CD4-positive, alpha-beta memory T cell (primary cell): ENCODE data around the gene PARD3B. TPM values are rescaled to one million over a fixed set of nuclear protein-coding genes. Genes with fewer than 3 reads are reported as not detected.

Experiments used
- CTCF ChIA-PET: fragments of 350-600 bp; sonication (Branson Sonifier 250); formaldehyde crosslinking; loops from one replicate; lab custom pipeline; 2021; ENCODE audit warnings: inconsistent platforms; ENCODE audit not compliant: partially characterized antibody; lab: Charles Lee
- POLR2A ChIA-PET: fragments of 350-600 bp; sonication (Branson Sonifier 250); formaldehyde crosslinking; loops from one replicate; lab custom pipeline; 2021; ENCODE audit not compliant: partially characterized antibody; lab: Charles Lee
- DNase-seq, 5 donors: peaks; one replicate each; pipeline versions ENCODE4 v3.0.0 to v3.0.0-alpha.2; 2020 to 2022; ENCODE audit warnings: mixed read lengths in 1 of 5
- H3K27ac ChIP-seq: one replicate; pipeline ENCODE4 v1.7.0; 2013; ENCODE audit warnings: low read depth, low read length
- H3K27me3 ChIP-seq: 2 replicates; pipeline ENCODE4 v1.7.0; 2013; ENCODE audit warnings: mild to moderate bottlenecking, low read length, moderate library complexity; ENCODE audit not compliant: insufficient read depth
- H3K36me3 ChIP-seq: 2 replicates; pipeline ENCODE4 v1.7.0; 2013; ENCODE audit warnings: mild to moderate bottlenecking, low read length, moderate library complexity; ENCODE audit not compliant: insufficient read depth
- H3K4me1 ChIP-seq: 2 replicates; pipeline ENCODE4 v1.7.0; 2013; ENCODE audit warnings: mild to moderate bottlenecking, low read length, moderate library complexity; ENCODE audit not compliant: insufficient read depth
- H3K4me3 ChIP-seq, 2 donors: one replicate each; pipeline ENCODE4 v1.7.0; 2013; ENCODE audit warnings: low read length in 2 of 2, mild to moderate bottlenecking in 1 of 2
- H3K9me3 ChIP-seq, 2 donors: one replicate each; pipeline ENCODE4 v1.7.0; 2013; ENCODE audit warnings: low read length in 2 of 2, control low read depth in 1 of 2; ENCODE audit not compliant: control insufficient read depth in 1 of 2
- H3K27ac Mint-ChIP-seq, 7 donors: one replicate each; pipeline ENCODE4 v1.8.0; 2020 to 2021; ENCODE audit warnings: mixed read lengths in 7 of 7, mild to moderate bottlenecking in 6 of 7, inconsistent platforms in 3 of 7, moderate library complexity in 3 of 7
- H3K27me3 Mint-ChIP-seq, 2 donors: one replicate each; pipeline ENCODE4 v1.8.0; 2020 to 2021; ENCODE audit warnings: mixed read lengths in 2 of 2
- H3K36me3 Mint-ChIP-seq, 2 donors: one replicate each; pipeline ENCODE4 v1.8.0; 2020 to 2021; ENCODE audit warnings: mixed read lengths in 2 of 2, inconsistent platforms in 1 of 2, mild to moderate bottlenecking in 1 of 2
- H3K4me1 Mint-ChIP-seq, 4 donors: one replicate each; pipeline ENCODE4 v1.8.0; 2020 to 2021; ENCODE audit warnings: mixed read lengths in 4 of 4, mild to moderate bottlenecking in 1 of 4
- H3K4me3 Mint-ChIP-seq, 8 donors: one replicate each; pipeline ENCODE4 v1.8.0; 2020 to 2021; ENCODE audit warnings: mixed read lengths in 8 of 8, mild to moderate bottlenecking in 7 of 8, moderate library complexity in 6 of 8, inconsistent platforms in 3 of 8
- H3K9me3 Mint-ChIP-seq, 8 donors: one replicate each; pipeline ENCODE4 v1.8.0; 2020 to 2021; ENCODE audit warnings: mixed read lengths in 8 of 8, mild to moderate bottlenecking in 5 of 8, inconsistent platforms in 3 of 8, moderate library complexity in 1 of 8
- intact Hi-C: fragments of 100-400 bp; cut with micrococcal nuclease; formaldehyde crosslinking; loops from one replicate; pipeline ENCODE4 v1.15.1; 2023
- polyA plus RNA-seq, 2 donors: library from polyadenylated mRNA; unstranded; fragments of 300-500 nt; fragmentation: Illumina TruSeq; gene quantifications; one replicate each; pipeline ENCODE4 v1.2.3, GENCODE V29; 2021
- total RNA-seq, 2 experiments: library from RNA; stranded (reverse); gene quantifications; one replicate each; pipeline ENCODE4 v1.2.3, GENCODE V29; 2021

Gene PARD3B
- total and polyA plus RNA-seq, 4 experiments from 2014 or later, result 0.44 to 1.3 (median 1.2) TPM; not detected in 1

DNA sequence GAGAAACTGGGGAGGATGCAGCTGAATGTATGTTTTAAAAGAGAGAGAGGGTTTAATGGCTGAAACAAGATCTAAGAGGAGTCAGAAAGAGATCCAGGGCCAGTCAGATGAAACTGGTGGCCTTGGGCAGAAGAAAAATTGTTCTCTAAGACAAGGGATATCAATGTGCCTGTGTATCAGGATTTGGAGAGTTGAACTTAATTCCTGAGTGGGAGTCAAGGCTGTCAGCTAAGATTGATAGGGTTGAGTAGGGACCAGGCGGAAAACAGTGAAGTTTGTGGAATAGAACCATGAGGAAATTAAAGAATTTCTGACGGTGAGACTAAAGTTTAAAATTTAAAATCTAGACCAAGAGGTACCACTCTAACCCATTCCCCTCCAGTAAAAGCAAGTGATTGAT, 199.2 kb downstream of the PARD3B start:
- Histone ChIP-seq H3K36me3 (no peaks in the 10 kb centered on the region), H3K4me1 (no peaks in the 10 kb centered on the region), H3K4me3 (no peak overlapping the region), H3K9me3 (no peaks in the 10 kb centered on the region), H3K27ac (no peak overlapping the region), H3K27me3 (no peaks in the 10 kb centered on the region)
- Mint-ChIP-seq H3K4me1 (no peaks in the 10 kb centered on the region), H3K27me3 (no peaks in the 10 kb centered on the region), H3K36me3 (peaks cover 0 to 3% of the 10 kb centered on the region in 2 donors), H3K4me3 (no peak overlapping the region), H3K27ac (no peak overlapping the region), H3K9me3 (peaks cover 2 to 25% (median 12%) of the 10 kb centered on the region in 8 donors)
- DNase-seq, result no peak
- intact Hi-C loops, result no loop called here
- ChIA-PET CTCF (no interaction called here), POLR2A (no interaction called here)

DNA sequence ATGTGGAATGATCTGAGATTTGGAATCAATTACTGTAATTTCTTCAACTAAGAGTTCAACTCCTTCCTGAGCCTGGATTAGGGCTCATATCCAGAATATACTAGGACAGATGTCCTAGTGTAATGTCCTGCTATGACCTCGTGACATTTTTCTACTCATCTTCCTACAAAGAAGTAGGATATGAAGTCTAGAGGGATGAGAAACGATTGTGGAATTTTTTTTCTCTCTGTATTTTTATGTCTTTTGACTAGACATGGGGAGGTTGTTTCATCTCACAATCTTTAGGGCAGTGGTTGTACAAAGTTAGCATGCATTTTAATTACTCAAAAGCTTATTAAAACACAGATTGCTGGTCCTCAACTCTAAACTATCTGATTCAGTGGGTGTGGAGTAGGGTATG, 203.0 kb downstream of the PARD3B start:
- Mint-ChIP-seq H3K9me3 (peaks cover 0 to 8% (median 2%) of the 10 kb centered on the region in 8 donors), H3K27me3 (peaks cover 0 to 1% of the 10 kb centered on the region in 2 donors), H3K4me1 (peaks cover 0 to 1% (median 0%) of the 10 kb centered on the region in 4 donors), H3K4me3 (no peak overlapping the region), H3K27ac (no peak overlapping the region), H3K36me3 (no peaks in the 10 kb centered on the region)
- DNase-seq, result no peak
- Histone ChIP-seq H3K27me3 (no peaks in the 10 kb centered on the region), H3K9me3 (no peaks in the 10 kb centered on the region), H3K4me3 (no peak overlapping the region), H3K27ac (no peak overlapping the region), H3K36me3 (no peaks in the 10 kb centered on the region), H3K4me1 (no peaks in the 10 kb centered on the region)
- ChIA-PET POLR2A (no interaction called here), CTCF (no interaction called here)
- intact Hi-C loops, result no loop called here

DNA sequence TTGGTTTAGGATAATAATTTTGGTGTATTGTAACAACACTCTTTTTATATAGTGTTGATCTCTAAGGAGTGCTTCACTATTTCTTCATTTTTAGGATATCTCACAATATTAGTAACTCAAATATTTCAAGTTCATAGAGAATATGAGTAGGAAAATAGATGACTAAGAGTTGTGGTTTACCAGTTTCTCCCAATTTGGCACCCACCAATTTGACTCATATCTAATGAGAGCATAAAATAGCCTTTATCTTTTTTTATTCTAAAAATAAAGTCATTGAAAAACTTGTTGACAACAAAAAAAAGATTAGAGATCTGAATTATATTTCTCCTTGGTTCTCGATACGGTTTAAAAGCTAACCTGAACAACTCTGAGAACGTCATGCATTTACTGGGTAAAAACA, 204.0 kb downstream of the PARD3B start:
- Histone ChIP-seq H3K9me3 (no peaks in the 10 kb centered on the region), H3K4me1 (no peaks in the 10 kb centered on the region), H3K27ac (no peak overlapping the region), H3K36me3 (no peaks in the 10 kb centered on the region), H3K4me3 (no peak overlapping the region), H3K27me3 (no peaks in the 10 kb centered on the region)
- Mint-ChIP-seq H3K4me1 (peaks cover 0 to 1% (median 0%) of the 10 kb centered on the region in 4 donors), H3K4me3 (no peak overlapping the region), H3K9me3 (peaks cover 0 to 8% (median 2%) of the 10 kb centered on the region in 8 donors), H3K27me3 (peaks cover 0 to 1% of the 10 kb centered on the region in 2 donors), H3K27ac (no peak overlapping the region), H3K36me3 (no peaks in the 10 kb centered on the region)
- intact Hi-C loops, result no loop called here
- CTCF ChIA-PET, result no interaction called here
- no peak for DNase-seq
- POLR2A ChIA-PET, result no interaction called here

DNA sequence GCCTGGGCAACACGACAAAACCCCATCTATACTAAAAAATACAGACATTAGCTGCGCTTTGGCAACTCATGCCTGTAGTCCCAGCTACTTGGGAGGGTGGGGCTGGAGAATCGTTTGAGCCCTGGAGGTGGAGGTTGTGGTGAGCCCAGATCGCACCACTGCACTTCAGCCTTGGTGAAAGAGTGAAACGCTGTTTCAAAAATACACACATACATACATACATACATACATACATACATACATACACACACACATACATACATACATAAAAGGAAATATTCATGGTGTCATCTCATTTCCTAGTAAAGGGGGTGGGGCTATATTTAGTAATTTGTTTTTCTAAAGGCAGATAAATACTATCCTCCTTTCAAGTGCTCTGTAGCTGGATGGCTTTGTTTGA, 205.1 kb downstream of the PARD3B start:
- ChIA-PET CTCF (no interaction called here), POLR2A (no interaction called here)
- no peaks in the 10 kb centered on the region for H3K36me3 Mint-ChIP-seq
- H3K4me3 ChIP-seq, result no peak overlapping the region
- H3K27ac Mint-ChIP-seq, result no peak overlapping the region
- no peaks in the 10 kb centered on the region for H3K27me3 ChIP-seq
- intact Hi-C loops, result no loop called here
- H3K9me3 Mint-ChIP-seq, result peaks cover 0 to 8% (median 2%) of the 10 kb centered on the region in 8 donors
- H3K9me3 ChIP-seq, result no peaks in the 10 kb centered on the region
- H3K27me3 Mint-ChIP-seq, result peaks cover 0 to 1% of the 10 kb centered on the region in 2 donors
- H3K4me3 Mint-ChIP-seq, result no peak overlapping the region
- DNase-seq, result no peak
- H3K36me3 ChIP-seq, result no peaks in the 10 kb centered on the region
- H3K4me1 ChIP-seq, result no peaks in the 10 kb centered on the region
- H3K27ac ChIP-seq, result no peak overlapping the region
- H3K4me1 Mint-ChIP-seq, result peaks cover 0 to 1% (median 0%) of the 10 kb centered on the region in 4 donors

DNA sequence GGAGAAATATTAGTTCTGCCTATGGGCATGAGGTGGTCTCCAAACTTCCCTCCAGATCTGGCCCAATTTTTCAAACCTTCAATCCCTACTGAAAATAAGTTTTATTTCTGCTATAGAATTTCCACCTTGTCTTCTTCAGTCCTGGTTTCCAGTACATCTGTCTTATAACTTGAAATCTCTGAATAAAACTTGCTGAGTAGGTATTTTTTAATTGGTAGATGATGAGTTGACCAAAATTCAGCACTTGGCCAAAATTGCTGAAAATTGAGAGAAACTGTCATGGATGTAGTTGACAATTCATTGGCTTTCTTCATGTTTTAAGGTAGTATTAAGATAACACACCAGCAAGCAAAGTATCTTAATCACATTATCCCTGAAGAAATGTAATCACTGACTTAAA, 206.2 kb downstream of the PARD3B start:
- no peaks in the 10 kb centered on the region for H3K27me3 ChIP-seq
- POLR2A ChIA-PET, result no interaction called here
- H3K27ac ChIP-seq, result no peak overlapping the region
- Mint-ChIP-seq H3K36me3 (no peaks in the 10 kb centered on the region), H3K9me3 (peaks cover 0 to 7% (median 2%) of the 10 kb centered on the region in 8 donors), H3K4me3 (no peak overlapping the region), H3K4me1 (peaks cover 0 to 1% (median 0%) of the 10 kb centered on the region in 4 donors), H3K27me3 (peaks cover 0 to 1% of the 10 kb centered on the region in 2 donors), H3K27ac (no peak overlapping the region)
- CTCF ChIA-PET, result no interaction called here
- H3K4me1 ChIP-seq, result no peaks in the 10 kb centered on the region
- no peaks in the 10 kb centered on the region for H3K36me3 ChIP-seq
- H3K9me3 ChIP-seq, result no peaks in the 10 kb centered on the region
- no peak overlapping the region for H3K4me3 ChIP-seq
- DNase-seq, result no peak
- intact Hi-C loops, result no loop called here

DNA sequence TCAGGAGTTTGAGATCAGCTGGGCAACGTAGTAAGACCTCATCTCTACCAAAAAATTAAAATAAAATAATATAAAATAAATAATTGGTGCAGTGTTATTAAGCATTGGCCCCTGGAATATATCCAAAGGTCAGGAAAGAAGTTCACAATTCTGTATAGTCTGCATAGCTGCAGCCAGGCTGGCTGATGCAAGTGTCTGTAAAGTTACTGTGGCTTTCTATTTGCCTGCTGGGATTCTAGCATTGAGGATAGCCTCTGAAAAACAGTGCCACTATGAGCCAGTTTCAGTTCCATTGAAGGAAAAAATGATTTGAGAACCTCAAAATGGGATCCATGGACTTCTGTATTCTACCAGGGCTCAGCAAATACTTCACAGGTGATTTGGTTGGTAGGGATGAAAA, 208.6 kb downstream of the PARD3B start:
- POLR2A ChIA-PET, result no interaction called here

DNA sequence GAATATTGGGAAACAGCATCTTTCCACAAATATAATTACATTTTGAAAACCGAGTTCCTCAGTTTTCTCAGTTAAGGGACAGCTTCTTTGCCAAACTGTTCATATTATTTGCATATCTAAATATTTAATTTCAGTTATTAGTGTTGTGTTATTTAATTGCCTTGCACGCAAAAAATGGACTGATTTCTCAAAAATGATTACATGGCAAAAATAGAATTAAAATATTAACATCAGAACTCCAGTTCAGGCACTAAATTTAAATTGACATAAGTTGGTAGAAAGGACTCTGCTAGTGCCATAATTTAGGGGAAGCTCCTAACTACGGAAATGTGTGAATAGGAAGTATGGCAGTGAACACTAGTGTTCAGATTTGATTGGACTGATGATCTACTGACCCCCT, 209.6 kb downstream of the PARD3B start:
- no peak for DNase-seq
- no peaks in the 10 kb centered on the region for H3K27me3 ChIP-seq
- Mint-ChIP-seq H3K27me3 (peaks cover under 1 to 1% of the 10 kb centered on the region in 2 donors), H3K36me3 (no peaks in the 10 kb centered on the region), H3K4me3 (no peak overlapping the region), H3K27ac (no peak overlapping the region), H3K4me1 (peaks cover 0 to 1% (median 0%) of the 10 kb centered on the region in 4 donors), H3K9me3 (peaks cover 0 to 2% (median 0%) of the 10 kb centered on the region in 8 donors)
- no peaks in the 10 kb centered on the region for H3K4me1 ChIP-seq
- H3K27ac ChIP-seq, result no peak overlapping the region
- no peaks in the 10 kb centered on the region for H3K9me3 ChIP-seq
- no peaks in the 10 kb centered on the region for H3K36me3 ChIP-seq
- POLR2A ChIA-PET, result no interaction called here
- intact Hi-C loops, result no loop called here
- CTCF ChIA-PET, result no interaction called here
- no peak overlapping the region for H3K4me3 ChIP-seq

More for the DNA sequence above, 208.6 kb downstream of the PARD3B start:
- H3K4me3 Mint-ChIP-seq, result no peak overlapping the region
- Histone ChIP-seq H3K36me3 (no peaks in the 10 kb centered on the region), H3K4me1 (no peaks in the 10 kb centered on the region), H3K9me3 (no peaks in the 10 kb centered on the region), H3K27ac (no peak overlapping the region), H3K4me3 (no peak overlapping the region), H3K27me3 (no peaks in the 10 kb centered on the region)
- H3K36me3 Mint-ChIP-seq, result no peaks in the 10 kb centered on the region
- H3K27me3 Mint-ChIP-seq, result peaks cover 1% of the 10 kb centered on the region in 2 donors
- H3K27ac Mint-ChIP-seq, result no peak overlapping the region
- peaks cover 0 to 1% (median 0%) of the 10 kb centered on the region in 4 donors for H3K4me1 Mint-ChIP-seq
- peaks cover 0 to 2% (median 0%) of the 10 kb centered on the region in 8 donors for H3K9me3 Mint-ChIP-seq
- CTCF ChIA-PET, result interaction anchor here (0.6 kb wide), 1 partner anchor 228 kb away, joined by 5 read pairs; no protein-coding TSS in a partner anchor
- no peak for DNase-seq
- intact Hi-C loops, result no loop called here
